GM19025 (cell line): ENCODE results near the gene ABCF2.

Experiments
- ATAC-seq: cut with Tn5 transposase; IDR thresholded peaks from one replicate; pipeline ENCODE4 v1.9.1; 2021; ENCODE audit warnings: mild to moderate bottlenecking, low read depth, moderate library complexity; ENCODE audit not compliant: unreplicated experiment

ABCF2 gene

GRCh38 chr7:151252961-151253711 is 26.1 kb upstream of the ABCF2 start:
- no peak for ATAC-seq

- no peak for ATAC-seq
Measured at GRCh38 chr7:151252561-151252835, 25.5 kb upstream of the ABCF2 start.

GRCh38 chr7:151251689-151252560 is 24.9 kb upstream of the ABCF2 start:
- ATAC-seq, result no peak

GRCh38 chr7:151251328-151251688 is 24.3 kb upstream of the ABCF2 start:
- no peak for ATAC-seq

GRCh38 chr7:151250181-151251132 is 23.5 kb upstream of the ABCF2 start:
- ATAC-seq, result no peak

GRCh38 chr7:151249732-151250072 is 22.7 kb upstream of the ABCF2 start:
- no peak for ATAC-seq

GRCh38 chr7:151249034-151249731 is 22.2 kb upstream of the ABCF2 start:
- ATAC-seq, result no peak

- ATAC-seq, result no peak
Measured at GRCh38 chr7:151248346-151249033, 21.5 kb upstream of the ABCF2 start, which contains the start of gene SMARCD3. SMARCD3 (minus strand) TSS chr7:151248694; CDS start chr7:151248562, 132 bp downstream.

GRCh38 chr7:151247611-151248345 is 20.8 kb upstream of the ABCF2 start:
- no peak for ATAC-seq

GRCh38 chr7:151246851-151247580 is 20.0 kb upstream of the ABCF2 start:
- no peak for ATAC-seq

GRCh38 chr7:151246102-151246850 is 19.3 kb upstream of the ABCF2 start:
- ATAC-seq, result no peak

- ATAC-seq, result no peak
Measured at GRCh38 chr7:151245360-151246101, 18.5 kb upstream of the ABCF2 start.

- ATAC-seq, result no peak
Measured at GRCh38 chr7:151244841-151245346, 17.9 kb upstream of the ABCF2 start.

- ATAC-seq, result no peak
Measured at GRCh38 chr7:151244196-151244840, 17.3 kb upstream of the ABCF2 start.

GRCh38 chr7:151243408-151244195 is 16.6 kb upstream of the ABCF2 start:
- no peak for ATAC-seq

GRCh38 chr7:151243045-151243349 is 16.0 kb upstream of the ABCF2 start:
- ATAC-seq, result no peak
